Neural cell (in vitro differentiated cells): ENCODE data around the gene HINT2.

Experiments
- CTCF ChIP-seq: fragments of 450-650 bp; IDR thresholded peaks from 2 replicates; pipeline ENCODE4 v1.5.1; 2014; ENCODE audit warnings: antibody characterized with exemption, mild to moderate bottlenecking, moderate library complexity; ENCODE audit not compliant: poor library complexity, severe bottlenecking
- EZH2 ChIP-seq: fragments of 200-600, 300-800 bp; shearing (Covaris generic), sonication (generic); IDR thresholded peaks from 2 replicates; pipeline ENCODE4 v1.6.1; 2014; ENCODE audit warnings: antibody characterized with exemption, low read length, borderline replicate concordance, mild to moderate bottlenecking; ENCODE audit not compliant: insufficient read depth, poor library complexity, severe bottlenecking
- POLR2AphosphoS5 ChIP-seq: IDR thresholded peaks from 2 replicates; pipeline ENCODE4 v1.6.1; 2012
- RAD21 ChIP-seq: fragments of 450-650 bp; conservative IDR thresholded peaks from 2 replicates; pipeline ENCODE4 v1.6.1; 2014; ENCODE audit warnings: antibody characterized with exemption, mild to moderate bottlenecking, moderate library complexity

DNA sequence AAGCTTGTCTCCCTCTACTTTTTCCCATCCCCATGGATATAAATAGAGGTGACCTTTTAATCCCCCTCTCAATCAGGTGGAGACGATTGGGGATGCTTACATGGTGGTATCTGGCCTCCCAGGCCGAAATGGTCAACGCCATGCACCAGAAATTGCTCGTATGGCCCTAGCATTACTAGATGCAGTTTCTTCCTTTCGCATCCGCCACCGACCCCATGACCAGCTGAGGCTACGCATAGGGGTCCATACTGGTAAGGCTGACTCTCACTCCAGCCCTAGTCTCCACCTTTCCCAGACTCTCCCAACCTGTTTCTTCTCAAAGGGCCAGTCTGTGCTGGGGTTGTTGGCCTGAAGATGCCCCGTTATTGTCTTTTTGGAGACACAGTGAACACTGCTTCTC, 6.4 kb downstream of the HINT2 start:
- TF ChIP-seq RAD21 (no peak), CTCF (no peak), POLR2AphosphoS5 (no peak), EZH2 (no peak)
